H9 (cell line): ENCODE data around the gene NAP1L1. TPM values are rescaled to one million over a fixed set of nuclear protein-coding genes. Genes with fewer than 3 reads are reported as not detected.

ENCODE experiments used
- DNase-seq: peaks from one replicate; pipeline ENCODE4 v3.0.0-alpha.2; 2017
- H2AFZ ChIP-seq: one replicate; pipeline ENCODE4 v1.6.1; 2013; ENCODE audit warnings: mild to moderate bottlenecking, low read length, control low read depth, moderate library complexity
- H2AK5ac ChIP-seq: 2 replicates; pipeline ENCODE4 v1.6.1; 2013; ENCODE audit warnings: low read length, control low read depth, mixed read lengths; ENCODE audit not compliant: insufficient read length
- H2BK120ac ChIP-seq: one replicate; pipeline ENCODE4 v1.6.1; 2013; ENCODE audit warnings: low read depth, mild to moderate bottlenecking, low read length, control low read depth, inconsistent platforms; ENCODE audit not compliant: poor library complexity, severe bottlenecking
- H2BK12ac ChIP-seq: 2 replicates; pipeline ENCODE4 v1.6.1; 2013; ENCODE audit warnings: low read length, control low read depth, mixed read lengths, low read depth; ENCODE audit not compliant: insufficient read length
- H2BK15ac ChIP-seq: 2 replicates; pipeline ENCODE4 v1.6.1; 2013; ENCODE audit warnings: low read depth, low read length, control low read depth
- H2BK20ac ChIP-seq: one replicate; pipeline ENCODE4 v1.6.1; 2013; ENCODE audit warnings: low read depth, mild to moderate bottlenecking, low read length, control low read depth, inconsistent platforms; ENCODE audit not compliant: poor library complexity, severe bottlenecking
- H2BK5ac ChIP-seq: 2 replicates; pipeline ENCODE4 v1.6.1; 2013; ENCODE audit warnings: low read length, control low read depth, mixed read lengths; ENCODE audit not compliant: insufficient read length
- H3K14ac ChIP-seq: 2 replicates; pipeline ENCODE4 v1.6.1; 2013; ENCODE audit warnings: low read length, control low read depth; ENCODE audit not compliant: insufficient read depth
- H3K18ac ChIP-seq: 2 replicates; pipeline ENCODE4 v1.6.1; 2013; ENCODE audit warnings: low read depth, mild to moderate bottlenecking, mixed read lengths, low read length, control low read depth; ENCODE audit not compliant: insufficient read length
- H3K23ac ChIP-seq: 2 replicates; pipeline ENCODE4 v1.6.1; 2013; ENCODE audit warnings: low read length, control low read depth, mixed read lengths, low read depth; ENCODE audit not compliant: insufficient read length
- H3K23me2 ChIP-seq: 2 replicates; pipeline ENCODE4 v1.6.1; 2013; ENCODE audit warnings: low read depth, mild to moderate bottlenecking, mixed read lengths, low read length, control low read depth; ENCODE audit not compliant: insufficient read length, poor library complexity, severe bottlenecking
- H3K27ac ChIP-seq: 2 replicates; pipeline ENCODE4 v1.5.1; 2013; ENCODE audit warnings: low read length, control low read depth, mixed read lengths, low read depth; ENCODE audit not compliant: insufficient read length
- H3K27me3 ChIP-seq: 2 replicates; pipeline ENCODE4 v1.6.1; 2013; ENCODE audit warnings: low read length, control low read depth, inconsistent platforms; ENCODE audit not compliant: insufficient read depth
- H3K4ac ChIP-seq: 2 replicates; pipeline ENCODE4 v1.6.1; 2013; ENCODE audit warnings: low read depth, mild to moderate bottlenecking, control low read depth, inconsistent platforms, low read length, moderate library complexity
- H3K4me1 ChIP-seq: 2 replicates; pipeline ENCODE4 v1.6.1; 2013; ENCODE audit warnings: low read length, control low read depth, inconsistent platforms; ENCODE audit not compliant: insufficient read depth
- H3K4me2 ChIP-seq: 2 replicates; pipeline ENCODE4 v1.6.1; 2013; ENCODE audit warnings: low read length, control low read depth, mixed read lengths; ENCODE audit not compliant: insufficient read length, insufficient read depth
- H3K56ac ChIP-seq: 2 replicates; pipeline ENCODE4 v1.6.1; 2013; ENCODE audit warnings: low read depth, mild to moderate bottlenecking, mixed read lengths, low read length, control low read depth; ENCODE audit not compliant: insufficient read length
- H3K79me1 ChIP-seq: 2 replicates; pipeline ENCODE4 v1.6.1; 2013; ENCODE audit warnings: low read depth, mild to moderate bottlenecking, moderate library complexity, low read length, control low read depth, inconsistent platforms; ENCODE audit not compliant: insufficient read depth, poor library complexity, severe bottlenecking
- H3K79me2 ChIP-seq: 2 replicates; pipeline ENCODE4 v1.6.1; 2013; ENCODE audit warnings: low read length, control low read depth, inconsistent platforms; ENCODE audit not compliant: insufficient read depth
- H3K9ac ChIP-seq: 2 replicates; pipeline ENCODE4 v1.6.1; 2013; ENCODE audit warnings: low read length, control low read depth, mixed read lengths; ENCODE audit not compliant: insufficient read length; ENCODE audit errors: extremely low read depth
- H3K9me3 ChIP-seq: one replicate; pipeline ENCODE4 v1.6.1; 2013; ENCODE audit warnings: low read depth, low read length, inconsistent platforms; ENCODE audit not compliant: control insufficient read depth
- H3T11ph ChIP-seq: one replicate; pipeline ENCODE4 v1.6.1; 2013; ENCODE audit warnings: mild to moderate bottlenecking, low read length, control low read depth, inconsistent platforms
- H4K20me1 ChIP-seq: one replicate; pipeline ENCODE4 v1.6.1; 2013; ENCODE audit not compliant: control insufficient read depth, insufficient read length, insufficient read depth
- H4K5ac ChIP-seq: 2 replicates; pipeline ENCODE4 v1.6.1; 2013; ENCODE audit warnings: low read depth, mild to moderate bottlenecking, mixed read lengths, low read length, control low read depth; ENCODE audit not compliant: insufficient read length
- H4K8ac ChIP-seq: replicated peaks from 2 replicates; pipeline ENCODE4 v1.6.1; 2013; ENCODE audit warnings: low read length, control low read depth, mixed read lengths, low read depth; ENCODE audit not compliant: insufficient read length
- H4K91ac ChIP-seq: 2 replicates; pipeline ENCODE4 v1.6.1; 2013; ENCODE audit warnings: low read depth, mild to moderate bottlenecking, moderate library complexity, mixed read lengths, low read length, control low read depth; ENCODE audit not compliant: insufficient read length
- H3K27ac Mint-ChIP-seq, 3 experiments: 2 replicates in 2 of 3; 3 replicates in 1 of 3; pipeline ENCODE4 v1.8.0; 2020 to 2021; ENCODE audit warnings: mixed read lengths in 3 of 3, mild to moderate bottlenecking in 1 of 3, moderate library complexity in 1 of 3
- H3K27me3 Mint-ChIP-seq: 2 replicates; pipeline ENCODE4 v1.8.0; 2021; ENCODE audit warnings: low read depth, mild to moderate bottlenecking, moderate library complexity, mixed read lengths
- H3K36me3 Mint-ChIP-seq, 3 experiments: 2 replicates in 2 of 3; 3 replicates in 1 of 3; pipeline ENCODE4 v1.8.0; 2020 to 2021; ENCODE audit warnings: low read depth in 3 of 3, mixed read lengths in 3 of 3; ENCODE audit not compliant: insufficient read depth in 1 of 3
- H3K4me1 Mint-ChIP-seq, 2 experiments: 2 replicates each; pipeline ENCODE4 v1.8.0; 2020; ENCODE audit warnings: mixed read lengths in 2 of 2
- H3K4me3 Mint-ChIP-seq, 2 experiments: 2 replicates in 1 of 2; 3 replicates in 1 of 2; pipeline ENCODE4 v1.8.0; 2020 to 2021; ENCODE audit warnings: mild to moderate bottlenecking in 2 of 2, mixed read lengths in 2 of 2, moderate library complexity in 1 of 2
- H3K9me3 Mint-ChIP-seq, 2 experiments: 2 replicates in 1 of 2; 3 replicates in 1 of 2; pipeline ENCODE4 v1.8.0; 2020; ENCODE audit warnings: mild to moderate bottlenecking in 2 of 2, mixed read lengths in 2 of 2, moderate library complexity in 1 of 2
- WGBS: extraction: QIAGEN DNeasy Blood & Tissue Kit; methylation state at CpG from one replicate; pipeline ENCODE4 v1.1.7; 2013; ENCODE audit warnings: missing lambda C conversion rate, low lambda C conversion rate, mixed read lengths; ENCODE audit not compliant: insufficient read length; ENCODE audit errors: extremely low coverage; 5-methylcytosine and 5-hydroxymethylcytosine counted together
- total RNA-seq: library from RNA; stranded (reverse); gene quantifications from 2 replicates; pipeline ENCODE4 v1.2.1, GENCODE V29; 2021
- TF ChIP-seq, protein P1 (sequence below): fragments of 200-600 bp; sonication (generic); conservative IDR thresholded peaks from 3 replicates; pipeline ENCODE4 v1.8.0; 2021; ENCODE audit warnings: antibody characterized with exemption, mild to moderate bottlenecking

NAP1L1 gene
- total RNA-seq, 1 experiment from 2014 or later: 1,012 TPM

DNA sequence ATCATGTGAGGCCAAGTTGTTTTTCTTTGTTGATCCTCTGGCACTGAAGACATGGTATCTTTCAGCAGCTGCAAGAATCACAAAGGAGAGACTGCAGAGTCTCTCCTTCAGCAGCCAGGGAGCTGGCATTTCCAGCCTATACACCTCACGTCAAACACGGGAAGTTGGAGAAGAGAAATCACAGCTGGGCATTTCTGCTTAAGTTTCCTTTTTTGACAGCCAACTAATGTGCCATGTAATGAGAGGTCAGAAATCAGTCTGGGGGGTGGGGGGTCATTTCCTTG lies 81.2 kb downstream of the NAP1L1 start:
- no peaks in the 10 kb centered on the region for H3K23me2 ChIP-seq
- H4K8ac ChIP-seq: no peak overlapping the region
- no peak overlapping the region for H2AK5ac ChIP-seq
- no peaks in the 10 kb centered on the region for H3K79me1 ChIP-seq
- H3K14ac ChIP-seq: no peak overlapping the region
- H3K4me1 Mint-ChIP-seq: peaks cover 34 to 36% of the 10 kb centered on the region in 2 experiments
- peaks cover 10 to 14% of the 10 kb centered on the region in 2 experiments for H3K9me3 Mint-ChIP-seq
- no peak overlapping the region for H3K56ac ChIP-seq
- no peaks in the 10 kb centered on the region for H3K27me3 Mint-ChIP-seq
- no peak overlapping the region for H3K9ac ChIP-seq
- DNase-seq: no peak
- H3K23ac ChIP-seq: no peak overlapping the region
- H3K4ac ChIP-seq: no peak overlapping the region
- no peak overlapping the region for H3K4me2 ChIP-seq
- H2BK12ac ChIP-seq: no peak overlapping the region
- H3K27ac ChIP-seq: no peak overlapping the region
- H3K27me3 ChIP-seq: no peaks in the 10 kb centered on the region
- H3K4me3 Mint-ChIP-seq: no peak overlapping the region; a peak in 1 of 5 replicates
- H2AFZ ChIP-seq: no peak overlapping the region
- no peak overlapping the region for H4K91ac ChIP-seq
- peaks cover 7% of the 10 kb centered on the region; the same call in 1 of the 2 replicates for H3K4me1 ChIP-seq
- WGBS: no CpG with 5 or more reads among the region's 2 CpGs
- H2BK5ac ChIP-seq: no peak overlapping the region
- H3T11ph ChIP-seq: no peak overlapping the region
- peak overlapping the region in 2 of 3 experiments; percentile 22 to 70; a peak in 3 of 7 replicates for H3K27ac Mint-ChIP-seq
- H4K20me1 ChIP-seq: no peaks in the 10 kb centered on the region
- H3K18ac ChIP-seq: no peak overlapping the region
- H2BK120ac ChIP-seq: no peak overlapping the region
- no peaks in the 10 kb centered on the region for H3K79me2 ChIP-seq
- no peak overlapping the region for H2BK20ac ChIP-seq
- TF ChIP-seq, protein P1, sequence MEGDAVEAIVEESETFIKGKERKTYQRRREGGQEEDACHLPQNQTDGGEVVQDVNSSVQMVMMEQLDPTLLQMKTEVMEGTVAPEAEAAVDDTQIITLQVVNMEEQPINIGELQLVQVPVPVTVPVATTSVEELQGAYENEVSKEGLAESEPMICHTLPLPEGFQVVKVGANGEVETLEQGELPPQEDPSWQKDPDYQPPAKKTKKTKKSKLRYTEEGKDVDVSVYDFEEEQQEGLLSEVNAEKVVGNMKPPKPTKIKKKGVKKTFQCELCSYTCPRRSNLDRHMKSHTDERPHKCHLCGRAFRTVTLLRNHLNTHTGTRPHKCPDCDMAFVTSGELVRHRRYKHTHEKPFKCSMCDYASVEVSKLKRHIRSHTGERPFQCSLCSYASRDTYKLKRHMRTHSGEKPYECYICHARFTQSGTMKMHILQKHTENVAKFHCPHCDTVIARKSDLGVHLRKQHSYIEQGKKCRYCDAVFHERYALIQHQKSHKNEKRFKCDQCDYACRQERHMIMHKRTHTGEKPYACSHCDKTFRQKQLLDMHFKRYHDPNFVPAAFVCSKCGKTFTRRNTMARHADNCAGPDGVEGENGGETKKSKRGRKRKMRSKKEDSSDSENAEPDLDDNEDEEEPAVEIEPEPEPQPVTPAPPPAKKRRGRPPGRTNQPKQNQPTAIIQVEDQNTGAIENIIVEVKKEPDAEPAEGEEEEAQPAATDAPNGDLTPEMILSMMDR: no peak
- H2BK15ac ChIP-seq: no peak overlapping the region
- peaks cover 11 to 18% (median 11%) of the 10 kb centered on the region in 3 experiments for H3K36me3 Mint-ChIP-seq
- no peaks in the 10 kb centered on the region for H3K9me3 ChIP-seq
- H4K5ac ChIP-seq: no peak overlapping the region
